Measurements from ENCODE around the gene BABAM2. TPM values are rescaled to one million over a fixed set of nuclear protein-coding genes. Genes with fewer than 3 reads are reported as not detected.

BABAM2 gene
- 10 to 100 TPM; 50.7 to 51.0 TPM for total RNA-seq

GRCh38 chr2:27890146-27890923 lies at the start of gene BABAM2, which contains the start of gene RBKS:
Gene BABAM2, plus strand, starts transcription at chr2:27890729. Its CDS starts 3,828 bp downstream, at chr2:27894557.
Gene RBKS, minus strand, starts transcription at chr2:27890387. Its CDS starts 42 bp downstream, at chr2:27890345.
- Mint-ChIP-seq H3K27me3 (no peaks in the 10 kb centered on the region), H3K27ac (peak within 1 kb of the TSS; percentile 99), H3K36me3 (peaks cover 15% of the 10 kb centered on the region), H3K4me1 (peaks cover 41% of the 10 kb centered on the region), H3K4me3 (peak within 1 kb of the TSS; percentile 97), H3K9me3 (no peaks in the 10 kb centered on the region)
- ATAC-seq (ENCODE audit: low read depth): peak; percentile 86
- peak; percentile 97 for DNase-seq
- POLR2A ChIA-PET: interaction anchor here (0.6 to 2.0 kb wide), 18 partner anchors 9 to 535 kb away, joined by 3 to 9 read pairs (median 4); no protein-coding TSS in a partner anchor

- Mint-ChIP-seq H3K4me1 (peaks cover 1% of the 10 kb centered on the region), H3K27ac (no peak overlapping the region), H3K36me3 (peaks cover 3% of the 10 kb centered on the region), H3K9me3 (no peaks in the 10 kb centered on the region), H3K27me3 (no peaks in the 10 kb centered on the region), H3K4me3 (no peak overlapping the region)
- POLR2A ChIA-PET: no interaction called here
- ATAC-seq (ENCODE audit: low read depth) (no peak), DNase-seq (no peak)
These were observed 47.6 kb upstream of the BABAM2 start for GRCh38 chr2:27842894-27843293.

- peaks cover 3% of the 10 kb centered on the region for H3K36me3 Mint-ChIP-seq
These were observed 46.5 kb upstream of the BABAM2 start for GRCh38 chr2:27843992-27844391.

GRCh38 chr2:27844821-27845255 lies 45.7 kb upstream of the BABAM2 start:
- Mint-ChIP-seq H3K4me1 (peaks cover 2% of the 10 kb centered on the region), H3K4me3 (no peak overlapping the region), H3K27ac (no peak overlapping the region), H3K36me3 (peaks cover 6% of the 10 kb centered on the region), H3K27me3 (no peaks in the 10 kb centered on the region), H3K9me3 (no peaks in the 10 kb centered on the region)
- DNase-seq (no peak), ATAC-seq (ENCODE audit: low read depth) (no peak)
- POLR2A ChIA-PET: no interaction called here

More at GRCh38 chr2:27843992-27844391, 46.5 kb upstream of the BABAM2 start:
- Mint-ChIP-seq H3K4me1 (peaks cover 1% of the 10 kb centered on the region), H3K9me3 (no peaks in the 10 kb centered on the region), H3K27me3 (no peaks in the 10 kb centered on the region), H3K27ac (no peak overlapping the region), H3K4me3 (no peak overlapping the region)
- POLR2A ChIA-PET: no interaction called here
- ATAC-seq (ENCODE audit: low read depth) (no peak), DNase-seq (no peak)

GRCh38 chr2:27847333-27847732 lies 43.2 kb upstream of the BABAM2 start:
- POLR2A ChIA-PET: no interaction called here

GRCh38 chr2:27849558-27850205 lies 40.8 kb upstream of the BABAM2 start:
- H3K9me3 Mint-ChIP-seq: peaks cover 1% of the 10 kb centered on the region
- peaks cover 2% of the 10 kb centered on the region for H3K27me3 Mint-ChIP-seq
- no peak for ATAC-seq (ENCODE audit: low read depth)
- H3K27ac Mint-ChIP-seq: no peak overlapping the region
- H3K4me3 Mint-ChIP-seq: no peak overlapping the region
- H3K4me1 Mint-ChIP-seq: peaks cover 2% of the 10 kb centered on the region
- no peak for DNase-seq
- peaks cover 6% of the 10 kb centered on the region for H3K36me3 Mint-ChIP-seq
- POLR2A ChIA-PET: no interaction called here

More at GRCh38 chr2:27847333-27847732, 43.2 kb upstream of the BABAM2 start:
- H3K27me3 Mint-ChIP-seq: peaks cover 2% of the 10 kb centered on the region
- no peak overlapping the region for H3K27ac Mint-ChIP-seq
- H3K9me3 Mint-ChIP-seq: peaks cover 1% of the 10 kb centered on the region
- H3K4me3 Mint-ChIP-seq: no peak overlapping the region
- DNase-seq: no peak
- peaks cover 2% of the 10 kb centered on the region for H3K4me1 Mint-ChIP-seq
- peaks cover 6% of the 10 kb centered on the region for H3K36me3 Mint-ChIP-seq
- ATAC-seq (ENCODE audit: low read depth): no peak

- H3K36me3 Mint-ChIP-seq: peaks cover 14% of the 10 kb centered on the region
- H3K4me3 Mint-ChIP-seq: no peak overlapping the region
- peaks cover 1% of the 10 kb centered on the region for H3K4me1 Mint-ChIP-seq
- ATAC-seq (ENCODE audit: low read depth) (no peak), DNase-seq (no peak)
- H3K27me3 Mint-ChIP-seq: peaks cover 2% of the 10 kb centered on the region
- POLR2A ChIA-PET: interaction anchor here (0.6 to 0.7 kb wide), 2 partner anchors 23 to 999 kb away, joined by 4 to 7 read pairs; no protein-coding TSS in a partner anchor
- H3K9me3 Mint-ChIP-seq: peaks cover 4% of the 10 kb centered on the region
- no peak overlapping the region for H3K27ac Mint-ChIP-seq
These were observed 37.8 kb upstream of the BABAM2 start for GRCh38 chr2:27852691-27853090.

- POLR2A ChIA-PET: no interaction called here
- no peak overlapping the region for H3K27ac Mint-ChIP-seq
- H3K36me3 Mint-ChIP-seq: peaks cover 14% of the 10 kb centered on the region
- H3K4me1 Mint-ChIP-seq: peaks cover 5% of the 10 kb centered on the region
- H3K9me3 Mint-ChIP-seq: peaks cover 4% of the 10 kb centered on the region
- no peak overlapping the region for H3K4me3 Mint-ChIP-seq
- ATAC-seq (ENCODE audit: low read depth): no peak
- peaks cover 2% of the 10 kb centered on the region for H3K27me3 Mint-ChIP-seq
- no peak for DNase-seq
These were observed 36.2 kb upstream of the BABAM2 start for GRCh38 chr2:27854229-27854862.

GRCh38 chr2:27855476-27855875 lies 35.1 kb upstream of the BABAM2 start:
- H3K9me3 Mint-ChIP-seq: peaks cover 4% of the 10 kb centered on the region
- H3K4me1 Mint-ChIP-seq: peaks cover 4% of the 10 kb centered on the region
- H3K4me3 Mint-ChIP-seq: no peak overlapping the region
- no peak for ATAC-seq (ENCODE audit: low read depth)
- POLR2A ChIA-PET: no interaction called here
- no peak overlapping the region for H3K27ac Mint-ChIP-seq
- peaks cover 2% of the 10 kb centered on the region for H3K27me3 Mint-ChIP-seq
- H3K36me3 Mint-ChIP-seq: peaks cover 10% of the 10 kb centered on the region
- DNase-seq: no peak

GRCh38 chr2:27856386-27856785 lies 34.1 kb upstream of the BABAM2 start:
- Mint-ChIP-seq H3K36me3 (peaks cover 10% of the 10 kb centered on the region), H3K9me3 (peaks cover 2% of the 10 kb centered on the region), H3K27ac (no peak overlapping the region), H3K4me1 (peaks cover 4% of the 10 kb centered on the region), H3K4me3 (no peak overlapping the region), H3K27me3 (no peaks in the 10 kb centered on the region)
- POLR2A ChIA-PET: no interaction called here
- ATAC-seq (ENCODE audit: low read depth): no peak
- DNase-seq: no peak

- Mint-ChIP-seq H3K4me3 (no peak overlapping the region), H3K9me3 (peaks cover 2% of the 10 kb centered on the region), H3K27me3 (no peaks in the 10 kb centered on the region), H3K4me1 (peaks cover 4% of the 10 kb centered on the region), H3K36me3 (peaks cover 10% of the 10 kb centered on the region), H3K27ac (no peak overlapping the region)
- POLR2A ChIA-PET: no interaction called here
- ATAC-seq (ENCODE audit: low read depth) (no peak), DNase-seq (no peak)
These were observed 33.6 kb upstream of the BABAM2 start for GRCh38 chr2:27856956-27857355.

- ATAC-seq (ENCODE audit: low read depth): no peak
- Mint-ChIP-seq H3K9me3 (peaks cover 2% of the 10 kb centered on the region), H3K27ac (no peak overlapping the region), H3K36me3 (peaks cover 10% of the 10 kb centered on the region), H3K4me3 (no peak overlapping the region), H3K27me3 (no peaks in the 10 kb centered on the region), H3K4me1 (peaks cover 4% of the 10 kb centered on the region)
- no peak for DNase-seq
- POLR2A ChIA-PET: no interaction called here
These were observed 32.9 kb upstream of the BABAM2 start for GRCh38 chr2:27857417-27858172.

- DNase-seq: no peak
- no peaks in the 10 kb centered on the region for H3K27me3 Mint-ChIP-seq
- no peak for ATAC-seq (ENCODE audit: low read depth)
- peaks cover 4% of the 10 kb centered on the region for H3K4me1 Mint-ChIP-seq
- no peak overlapping the region for H3K27ac Mint-ChIP-seq
- H3K4me3 Mint-ChIP-seq: no peak overlapping the region
- peaks cover 8% of the 10 kb centered on the region for H3K36me3 Mint-ChIP-seq
- H3K9me3 Mint-ChIP-seq: peaks cover 2% of the 10 kb centered on the region
- POLR2A ChIA-PET: no interaction called here
These were observed 30.4 kb upstream of the BABAM2 start for GRCh38 chr2:27860111-27860510.
